GM12874 (cell line): Measurements from ENCODE around the gene ZPLD1.

Experiments
- TF ChIP-seq, protein P1 (sequence below): IDR thresholded peaks from 2 replicates; pipeline ENCODE4 v1.5.1; 2011; ENCODE audit warnings: low read depth, mild to moderate bottlenecking, control low read depth, low read length, moderate library complexity; ENCODE audit not compliant: insufficient read depth

The ZPLD1 gene

DNA sequence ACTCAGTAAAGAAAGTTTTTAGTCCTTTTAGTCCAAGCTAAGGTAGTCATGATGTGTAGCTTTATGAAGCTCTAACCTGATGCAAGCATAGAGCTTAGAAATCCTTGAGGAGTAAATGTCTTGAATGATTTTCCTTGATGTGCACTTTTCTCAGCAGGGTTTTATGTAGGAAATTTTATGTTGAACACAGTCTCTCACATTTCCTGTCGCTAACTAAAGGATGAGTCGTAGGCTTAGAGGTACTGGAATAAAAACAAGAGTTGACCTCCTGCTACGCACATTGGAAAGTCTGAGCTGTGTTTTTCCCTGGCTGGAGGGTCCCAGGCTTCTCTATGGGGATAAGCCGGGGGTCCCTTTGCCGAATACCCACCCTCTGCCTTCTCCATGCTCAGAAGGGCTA is 34.7 kb upstream of the ZPLD1 start:
- TF ChIP-seq, protein P1, sequence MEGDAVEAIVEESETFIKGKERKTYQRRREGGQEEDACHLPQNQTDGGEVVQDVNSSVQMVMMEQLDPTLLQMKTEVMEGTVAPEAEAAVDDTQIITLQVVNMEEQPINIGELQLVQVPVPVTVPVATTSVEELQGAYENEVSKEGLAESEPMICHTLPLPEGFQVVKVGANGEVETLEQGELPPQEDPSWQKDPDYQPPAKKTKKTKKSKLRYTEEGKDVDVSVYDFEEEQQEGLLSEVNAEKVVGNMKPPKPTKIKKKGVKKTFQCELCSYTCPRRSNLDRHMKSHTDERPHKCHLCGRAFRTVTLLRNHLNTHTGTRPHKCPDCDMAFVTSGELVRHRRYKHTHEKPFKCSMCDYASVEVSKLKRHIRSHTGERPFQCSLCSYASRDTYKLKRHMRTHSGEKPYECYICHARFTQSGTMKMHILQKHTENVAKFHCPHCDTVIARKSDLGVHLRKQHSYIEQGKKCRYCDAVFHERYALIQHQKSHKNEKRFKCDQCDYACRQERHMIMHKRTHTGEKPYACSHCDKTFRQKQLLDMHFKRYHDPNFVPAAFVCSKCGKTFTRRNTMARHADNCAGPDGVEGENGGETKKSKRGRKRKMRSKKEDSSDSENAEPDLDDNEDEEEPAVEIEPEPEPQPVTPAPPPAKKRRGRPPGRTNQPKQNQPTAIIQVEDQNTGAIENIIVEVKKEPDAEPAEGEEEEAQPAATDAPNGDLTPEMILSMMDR: no peak

DNA sequence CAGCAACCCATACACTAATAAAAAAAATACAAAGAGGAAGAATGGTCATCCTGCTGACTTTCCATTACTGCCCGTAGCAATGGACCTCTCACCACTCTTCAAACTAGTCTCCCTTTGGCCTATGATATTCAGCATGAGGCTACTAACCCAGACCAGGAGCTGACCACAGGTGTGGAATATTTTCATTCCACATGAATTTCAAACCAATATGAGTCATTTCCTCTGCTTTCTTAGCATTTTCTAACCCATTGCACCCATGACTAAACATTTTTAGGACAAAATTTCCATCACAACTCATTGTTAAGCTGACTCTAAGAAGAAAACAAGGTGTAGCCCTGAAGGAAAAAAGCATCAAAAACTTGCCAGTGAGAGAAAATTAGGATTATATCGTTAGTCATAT is 34.0 kb upstream of the ZPLD1 start:
- TF ChIP-seq, protein P1: no peak

DNA sequence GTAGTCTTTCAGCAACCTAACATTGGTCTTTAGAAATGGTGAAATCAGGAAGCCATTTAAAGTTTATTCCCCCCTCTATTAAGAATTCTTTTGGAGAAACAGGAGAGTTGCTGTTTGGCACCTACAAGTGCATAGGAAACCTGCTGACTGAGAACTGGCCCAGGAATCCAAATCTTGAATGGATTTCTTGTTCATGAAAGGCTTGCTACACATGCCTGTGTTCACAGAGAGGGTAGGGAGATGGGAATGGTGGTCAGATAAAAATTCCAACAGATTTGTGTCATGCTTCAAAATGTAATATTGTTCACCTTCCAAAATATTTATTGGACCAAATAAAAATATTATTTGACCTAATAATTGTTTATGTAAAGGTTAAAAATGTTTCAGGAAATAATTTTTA is 24.2 kb upstream of the ZPLD1 start:
- TF ChIP-seq, protein P1: no peak

DNA sequence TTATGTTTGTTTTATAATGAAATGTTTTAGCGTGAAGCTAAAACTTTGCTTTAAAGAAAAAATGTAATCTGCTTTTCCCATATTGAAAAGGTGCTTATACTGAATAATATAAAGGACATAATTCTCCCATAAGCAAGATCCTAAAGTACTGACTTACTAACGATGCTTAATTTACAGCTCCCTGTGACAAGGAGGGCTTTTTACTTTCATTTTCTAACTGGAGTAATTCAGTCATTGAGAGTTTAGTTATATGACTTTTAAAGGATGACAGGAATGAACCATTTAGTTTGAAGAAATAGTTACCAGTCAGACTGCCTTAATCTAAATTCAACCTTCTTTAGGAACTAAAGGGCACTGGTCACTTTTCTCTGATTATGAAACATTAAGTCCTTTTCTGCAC is 19.3 kb upstream of the ZPLD1 start:
- TF ChIP-seq, protein P1: no peak

DNA sequence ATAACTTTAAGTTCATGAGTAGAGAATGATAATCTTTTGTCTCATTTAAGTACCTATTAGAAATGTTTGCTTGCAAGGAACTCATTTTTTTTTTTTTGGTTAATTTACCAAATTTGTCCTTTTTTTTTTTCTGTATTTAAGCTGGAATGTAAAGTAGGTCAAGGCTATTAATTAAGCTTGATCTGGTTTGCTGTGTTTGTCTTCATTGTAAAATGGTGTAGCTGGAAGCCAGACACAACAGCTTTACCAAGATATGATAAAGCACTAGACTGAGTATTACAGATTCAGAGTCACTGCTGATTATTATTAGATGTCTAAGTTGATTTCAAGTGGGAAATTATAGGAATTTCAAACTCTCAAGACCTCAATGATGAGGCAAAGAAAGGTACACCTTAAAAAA is 15.0 kb upstream of the ZPLD1 start:
- TF ChIP-seq, protein P1: no peak

DNA sequence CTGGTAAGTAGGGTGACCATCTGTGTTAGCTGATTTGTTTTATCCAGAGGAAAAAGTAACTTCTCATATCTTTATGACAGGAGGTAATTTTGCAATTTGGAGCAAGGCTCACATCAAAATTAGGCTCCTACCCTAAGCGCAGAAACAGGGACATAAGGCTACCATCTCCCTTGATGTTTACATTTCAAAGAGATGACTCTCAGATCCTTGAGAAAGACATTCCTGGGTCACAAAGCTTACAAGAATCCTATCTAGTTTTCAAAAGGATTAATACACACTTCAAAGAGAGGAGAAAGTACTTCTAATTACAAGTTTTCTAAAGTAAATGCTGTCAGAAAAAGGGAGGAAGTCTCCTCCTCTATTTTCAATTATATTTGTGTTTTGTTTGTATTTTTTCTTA is 7.0 kb downstream of the ZPLD1 start:
- TF ChIP-seq, protein P1: no peak

DNA sequence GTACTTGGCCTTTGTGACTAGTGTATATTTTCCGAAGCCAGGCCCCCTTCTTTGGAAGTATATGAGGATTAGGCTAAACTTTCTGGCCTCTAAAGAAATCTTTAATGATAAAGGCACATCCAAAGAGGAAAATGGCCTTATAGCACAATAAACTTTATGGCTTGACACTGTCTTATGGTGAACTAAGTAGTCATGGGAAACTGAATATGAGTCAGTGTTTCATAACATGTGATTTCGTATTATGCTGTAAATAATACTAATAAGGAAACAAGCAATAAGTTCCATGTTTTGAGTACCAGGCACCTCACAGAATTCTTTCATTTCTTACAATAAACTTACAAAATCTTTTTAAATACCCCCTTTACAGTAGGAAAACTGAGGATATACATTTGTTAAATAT is 8.2 kb downstream of the ZPLD1 start:
- TF ChIP-seq, protein P1: no peak

DNA sequence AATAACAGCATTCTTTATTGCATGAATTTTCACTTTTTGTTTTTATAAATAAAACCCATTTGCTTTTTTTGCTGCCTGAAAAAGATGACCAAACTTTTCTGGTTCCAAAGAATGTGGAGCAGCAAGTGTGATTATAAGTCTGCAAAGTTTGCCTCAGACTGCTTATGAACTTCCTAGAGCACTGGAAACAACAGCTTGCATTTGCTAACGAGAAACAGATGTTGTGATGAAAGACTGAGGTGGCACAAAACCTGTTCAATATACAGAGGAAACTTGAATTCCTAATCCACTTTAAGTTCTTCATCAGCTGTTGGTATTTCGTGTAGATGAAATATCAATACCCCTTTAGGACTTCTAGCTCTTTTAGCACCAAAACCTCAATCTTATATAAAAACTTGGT is 9.3 kb downstream of the ZPLD1 start:
- TF ChIP-seq, protein P1: no peak
